Panc1 (cell line): ENCODE measurements around the gene FCGR1A.
"Not testable (repeated sequence)": the region's sequence is repeated elsewhere in the genome, so short reads cannot be mapped to it uniquely, and the experiment has no call there.

Source experiments
- CTCF ChIP-seq: fragments of 450-650 bp; IDR thresholded peaks from 2 replicates; pipeline ENCODE4 v1.5.1; 2017; ENCODE audit warnings: mild to moderate bottlenecking
- POLR2AphosphoS5 ChIP-seq: IDR thresholded peaks from 2 replicates; pipeline ENCODE4 v1.6.1; 2012; ENCODE audit warnings: mild to moderate bottlenecking, low read depth, low read length, moderate library complexity
- REST ChIP-seq, 2 experiments: IDR thresholded peaks; 2 replicates each; pipeline ENCODE4 v1.6.1; 2011 to 2012; ENCODE audit warnings: low read depth in 2 of 2, control low read depth in 1 of 2, low read length in 1 of 2, mild to moderate bottlenecking in 1 of 2, moderate library complexity in 1 of 2; ENCODE audit not compliant: insufficient read depth in 1 of 2
- SIN3A ChIP-seq: IDR thresholded peaks from 2 replicates; pipeline ENCODE4 v1.6.1; 2012; ENCODE audit warnings: low read depth, mild to moderate bottlenecking, low read length, moderate library complexity, borderline replicate concordance; ENCODE audit not compliant: insufficient read depth
- TCF7L2 ChIP-seq: IDR thresholded peaks from 2 replicates; pipeline ENCODE4 v1.6.1; 2011; ENCODE audit warnings: mild to moderate bottlenecking, low read depth, low read length, inconsistent platforms

- TF ChIP-seq REST (IDR thresholded peaks at IDR 0.05; ENCODE audit: insufficient read depth in 1 of 2, low read depth in 2 of 2, low read length in 1 of 2); POLR2AphosphoS5; CTCF; SIN3A; TCF7L2: not testable (repeated sequence)
These were observed 795 bp downstream of the FCGR1A start for GRCh38 chr1:149783289-149783688.
